SK-N-MC (cell line): ENCODE measurements around the gene LRRC53.

Source experiments
- DNase-seq: peaks from one replicate; pipeline ENCODE4 v3.0.0-alpha.2; 2011; ENCODE audit warnings: low read depth, low spot score
- H3K27ac ChIP-seq: fragments of 200-600 bp; sonication (generic); 2 replicates; pipeline ENCODE4 v1.5.1; 2016; ENCODE audit warnings: mixed run types
- H3K36me3 ChIP-seq: fragments of 200-600 bp; sonication (generic); 2 replicates; pipeline ENCODE4 v1.6.1; 2017; ENCODE audit warnings: antibody characterized with exemption, low read length, mixed read lengths; ENCODE audit not compliant: insufficient read depth
- H3K4me3 ChIP-seq: fragments of 200-600 bp; sonication (generic); 2 replicates; pipeline ENCODE4 v1.5.1; 2016
- H3K9ac ChIP-seq: fragments of 200-600 bp; sonication (generic); 2 replicates; pipeline ENCODE4 v1.8.0; 2017; ENCODE audit warnings: mixed run types, mixed read lengths; ENCODE audit not compliant: insufficient read length
- H3K9me3 ChIP-seq: fragments of 200-600 bp; sonication (generic); 2 replicates; pipeline ENCODE4 v1.6.1; 2017; ENCODE audit warnings: low read depth, mild to moderate bottlenecking, antibody characterized with exemption, low read length, moderate library complexity, mixed read lengths
- EZH2 ChIP-seq: fragments of 200-600 bp; sonication (generic); IDR thresholded peaks from one replicate; pipeline ENCODE4 v1.6.1; 2017; ENCODE audit warnings: antibody characterized with exemption
- FOXP2 ChIP-seq: optimal IDR thresholded peaks from 2 replicates; pipeline ENCODE3; 2011; ENCODE audit warnings: mild to moderate bottlenecking, moderate library complexity; ENCODE audit not compliant: insufficient read depth; ENCODE audit errors: extremely low read length, control extremely low read depth
- POLR2AphosphoS5 ChIP-seq: IDR thresholded peaks from 2 replicates; pipeline ENCODE4 v1.6.1; 2012; ENCODE audit warnings: mild to moderate bottlenecking, low read depth, low read length, borderline replicate concordance

The LRRC53 gene

DNA sequence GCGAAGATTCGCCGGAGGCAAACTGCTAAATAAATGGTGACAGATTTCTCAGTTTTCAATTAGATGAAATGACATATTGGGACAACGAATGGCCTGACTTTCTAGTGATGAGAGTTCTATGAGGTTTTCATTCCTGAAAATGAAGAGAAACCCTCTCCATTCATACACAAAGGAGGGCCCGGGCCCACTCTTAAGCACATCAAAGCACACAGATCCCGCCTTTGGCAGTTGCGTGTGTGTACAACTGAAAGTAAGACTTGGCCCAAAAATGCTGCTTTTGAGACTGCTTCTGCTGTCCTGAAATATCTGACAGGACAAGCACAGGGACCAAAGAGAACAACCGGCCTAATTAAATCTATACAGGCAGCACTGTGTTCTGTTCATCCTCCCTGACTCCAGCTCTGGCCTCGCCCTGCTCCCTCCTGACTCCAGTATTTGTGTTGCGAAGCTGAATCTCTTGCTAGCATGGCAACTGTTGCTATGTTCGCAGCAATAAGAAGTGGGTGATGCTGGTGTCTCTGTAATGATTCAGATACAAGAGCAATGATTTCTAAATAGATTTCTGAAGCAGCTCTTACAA, 7.4 kb downstream of the LRRC53 start:
- Histone ChIP-seq H3K36me3 (no peaks in the 10 kb centered on the region), H3K4me3 (no peak overlapping the region), H3K9me3 (no peaks in the 10 kb centered on the region), H3K9ac (no peak overlapping the region), H3K27ac (no peak overlapping the region)
- DNase-seq, result no peak
- TF ChIP-seq FOXP2, result no peak

DNA sequence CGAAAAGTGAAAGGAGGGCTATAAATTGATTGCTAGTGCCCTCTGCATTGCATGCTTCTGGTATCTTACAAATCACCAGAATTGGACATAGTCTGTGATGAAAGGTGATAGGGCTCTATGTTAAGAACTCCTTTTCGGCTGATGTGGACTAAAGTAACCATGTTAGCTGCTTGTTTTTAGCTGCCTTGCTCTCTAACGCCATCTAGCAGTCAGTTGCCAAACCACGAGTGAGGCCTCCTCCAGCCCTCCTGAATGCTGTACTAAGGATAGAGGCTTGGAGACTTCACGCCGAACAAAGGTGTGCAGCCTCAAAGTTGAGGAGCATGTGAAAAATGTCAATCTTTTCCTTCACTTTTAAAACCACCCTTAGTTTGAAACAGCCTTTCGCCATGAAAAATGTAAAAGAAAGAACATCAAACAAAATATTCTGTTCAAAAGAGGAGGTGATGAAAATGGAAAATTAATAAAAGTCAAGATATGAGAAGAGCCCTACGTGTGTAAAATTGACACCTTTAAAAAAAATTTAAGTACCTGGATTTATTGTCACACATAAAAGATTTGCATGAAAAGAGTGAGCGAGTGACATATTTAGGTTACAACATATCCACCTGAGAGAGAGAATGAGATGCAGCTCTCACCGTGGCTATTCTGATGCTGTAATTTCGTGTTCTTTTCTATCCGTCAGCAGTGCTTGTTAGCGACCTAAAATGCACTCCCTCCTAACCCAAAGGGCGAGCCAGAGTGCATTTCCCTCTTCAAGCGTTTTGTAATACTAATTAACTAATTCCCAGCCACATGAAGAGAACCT, 8.1 kb downstream of the LRRC53 start:
- TF ChIP-seq EZH2 (no peak), FOXP2 (no peak), POLR2AphosphoS5 (no peak)

DNA sequence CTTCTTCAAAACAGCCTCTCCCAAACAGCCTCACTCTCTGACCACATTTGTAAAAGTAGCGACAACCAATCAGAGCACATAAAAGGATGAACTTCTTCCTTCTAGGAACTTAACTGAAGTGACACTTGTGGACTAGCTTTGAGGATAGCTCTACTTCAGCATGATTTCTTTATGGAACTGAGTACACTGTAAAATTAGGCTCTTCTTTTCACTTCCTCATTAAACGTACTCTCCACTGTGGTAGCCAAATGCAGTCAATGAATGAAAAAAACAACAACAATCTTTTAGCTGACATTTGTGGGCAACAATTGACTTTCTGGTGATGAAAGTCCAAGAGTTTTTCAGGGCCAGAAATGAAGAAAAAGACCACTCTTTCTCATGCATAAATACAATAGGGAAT, 9.6 kb downstream of the LRRC53 start:
- Histone ChIP-seq H3K9ac (no peak overlapping the region), H3K9me3 (no peaks in the 10 kb centered on the region), H3K36me3 (no peaks in the 10 kb centered on the region), H3K4me3 (no peak overlapping the region), H3K27ac (no peak overlapping the region)
- TF ChIP-seq FOXP2 (no peak), POLR2AphosphoS5 (no peak), EZH2 (no peak)
- DNase-seq, result no peak

More for the DNA sequence above, 8.1 kb downstream of the LRRC53 start:
- Histone ChIP-seq H3K36me3 (no peaks in the 10 kb centered on the region), H3K4me3 (no peak overlapping the region; the same call in 1 of the 2 replicates), H3K9ac (no peak overlapping the region), H3K27ac (no peak overlapping the region), H3K9me3 (no peaks in the 10 kb centered on the region)
- DNase-seq, result peak; percentile 39

DNA sequence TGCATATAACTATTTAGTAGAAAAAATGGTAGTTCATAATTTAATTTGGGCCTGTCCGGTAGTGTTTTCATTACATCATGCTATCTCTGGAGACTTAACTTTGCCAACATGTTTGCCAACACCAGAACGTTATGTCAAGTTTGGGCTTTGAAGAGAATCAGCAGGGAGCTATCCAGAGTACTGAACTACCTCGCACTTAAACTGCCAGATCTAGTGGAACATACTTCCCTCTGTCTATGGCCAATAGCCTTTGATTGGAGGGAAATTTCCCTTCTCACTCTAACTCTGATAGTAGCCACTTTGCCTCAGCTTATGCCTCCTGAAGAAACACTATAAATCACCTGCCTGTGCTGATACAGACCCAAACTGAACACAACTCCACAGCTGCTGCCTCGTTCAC, 10.0 kb downstream of the LRRC53 start:
- no peak overlapping the region for H3K27ac ChIP-seq
- DNase-seq, result peak; percentile 40
- TF ChIP-seq POLR2AphosphoS5, result no peak
- H3K9ac ChIP-seq, result no peak overlapping the region
- no peak overlapping the region for H3K4me3 ChIP-seq
- H3K36me3 ChIP-seq, result no peaks in the 10 kb centered on the region
- H3K9me3 ChIP-seq, result no peaks in the 10 kb centered on the region

DNA sequence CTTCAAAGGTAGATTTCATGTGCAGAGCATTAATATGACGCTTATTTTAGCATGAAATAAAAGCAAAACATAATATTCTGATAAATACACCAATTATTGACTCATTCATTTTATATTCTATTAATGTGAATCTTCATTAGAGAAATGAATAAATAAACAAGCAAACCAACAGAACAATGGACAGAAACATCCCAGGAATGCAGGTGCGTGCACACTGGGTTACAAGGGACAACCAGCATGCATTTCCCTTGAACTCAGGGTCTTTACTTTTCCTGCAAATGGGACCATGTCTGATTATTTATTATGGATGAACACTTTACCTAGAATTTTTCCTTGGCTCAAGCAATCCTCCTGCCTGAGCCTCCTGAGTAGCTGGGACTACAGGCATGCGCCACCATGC, 13.5 kb downstream of the LRRC53 start:
- Histone ChIP-seq H3K27ac (no peak overlapping the region), H3K9me3 (no peaks in the 10 kb centered on the region), H3K9ac (no peak overlapping the region), H3K36me3 (no peaks in the 10 kb centered on the region), H3K4me3 (no peak overlapping the region)
- TF ChIP-seq POLR2AphosphoS5 (no peak), FOXP2 (no peak), EZH2 (no peak)
- DNase-seq, result no peak

DNA sequence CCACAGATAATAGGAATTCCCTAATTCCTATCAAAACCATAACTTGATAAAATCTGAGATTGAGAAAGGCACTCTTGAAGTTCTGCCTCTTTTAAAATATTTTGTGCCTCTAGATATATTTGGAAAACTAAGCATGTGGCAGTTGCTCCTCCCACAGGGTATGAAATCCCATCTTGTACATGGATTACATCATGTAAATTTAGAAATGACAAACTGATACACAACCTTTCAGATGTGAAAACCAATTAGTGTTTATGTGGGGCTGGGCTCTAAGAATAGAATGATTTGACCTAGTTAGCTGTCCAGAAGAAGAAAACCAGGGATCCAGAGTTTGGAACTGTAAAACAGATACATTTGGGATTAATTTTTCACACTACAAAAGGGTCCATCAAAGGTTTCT, 15.7 kb downstream of the LRRC53 start:
- Histone ChIP-seq H3K9ac (no peak overlapping the region), H3K4me3 (no peak overlapping the region), H3K9me3 (no peaks in the 10 kb centered on the region), H3K27ac (no peak overlapping the region), H3K36me3 (no peaks in the 10 kb centered on the region)
- no peak for DNase-seq
- TF ChIP-seq FOXP2 (no peak), EZH2 (no peak), POLR2AphosphoS5 (no peak)

DNA sequence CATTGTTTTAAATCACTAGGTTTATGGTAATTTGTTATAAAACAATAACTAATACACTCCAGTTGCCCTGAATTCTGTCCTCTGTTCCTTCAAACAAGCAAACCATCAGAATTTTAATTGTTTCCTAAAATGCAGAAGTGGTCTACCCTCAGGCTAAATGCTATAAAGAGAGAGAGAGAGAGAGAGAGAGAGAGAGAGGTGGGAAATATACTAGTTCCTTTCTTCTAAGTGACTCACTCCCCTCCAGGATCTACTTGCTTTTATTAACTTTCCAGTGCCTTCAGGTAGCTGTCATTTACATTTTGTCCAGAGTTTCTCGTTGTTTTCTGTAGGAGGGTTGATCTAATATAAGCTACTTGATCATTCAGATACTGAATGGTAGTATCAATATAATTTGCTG, 26.4 kb downstream of the LRRC53 start:
- no peak overlapping the region for H3K9ac ChIP-seq
- DNase-seq, result no peak
- TF ChIP-seq POLR2AphosphoS5 (no peak), FOXP2 (no peak), EZH2 (no peak)

DNA sequence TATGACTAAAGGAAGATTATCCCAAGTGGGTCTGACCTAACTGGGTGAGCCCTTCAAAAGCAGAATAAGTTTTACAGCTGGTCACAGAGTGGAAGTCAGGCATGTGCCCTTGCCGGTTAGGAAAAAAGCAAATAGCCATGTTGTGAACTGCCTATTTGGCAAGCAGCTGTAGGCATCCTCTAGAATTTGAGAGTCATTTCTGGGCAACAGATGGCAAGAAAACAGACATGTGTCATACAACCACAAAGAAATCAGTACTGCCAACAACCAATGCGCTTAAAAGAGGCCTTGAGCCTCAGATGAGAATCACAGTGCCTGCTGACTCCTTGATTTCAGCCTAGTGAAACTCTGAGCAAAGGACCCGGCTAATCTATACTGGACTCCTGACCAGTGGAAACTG, 26.8 kb downstream of the LRRC53 start:
- no peaks in the 10 kb centered on the region for H3K36me3 ChIP-seq
- DNase-seq, result no peak
- H3K4me3 ChIP-seq, result no peak overlapping the region
- H3K27ac ChIP-seq, result no peak overlapping the region
- no peak overlapping the region for H3K9ac ChIP-seq
- no peaks in the 10 kb centered on the region for H3K9me3 ChIP-seq
- TF ChIP-seq FOXP2 (no peak), EZH2 (no peak), POLR2AphosphoS5 (no peak)

More for the DNA sequence above, 26.4 kb downstream of the LRRC53 start:
- Histone ChIP-seq H3K9me3 (no peaks in the 10 kb centered on the region), H3K27ac (no peak overlapping the region), H3K4me3 (no peak overlapping the region), H3K36me3 (no peaks in the 10 kb centered on the region)

DNA sequence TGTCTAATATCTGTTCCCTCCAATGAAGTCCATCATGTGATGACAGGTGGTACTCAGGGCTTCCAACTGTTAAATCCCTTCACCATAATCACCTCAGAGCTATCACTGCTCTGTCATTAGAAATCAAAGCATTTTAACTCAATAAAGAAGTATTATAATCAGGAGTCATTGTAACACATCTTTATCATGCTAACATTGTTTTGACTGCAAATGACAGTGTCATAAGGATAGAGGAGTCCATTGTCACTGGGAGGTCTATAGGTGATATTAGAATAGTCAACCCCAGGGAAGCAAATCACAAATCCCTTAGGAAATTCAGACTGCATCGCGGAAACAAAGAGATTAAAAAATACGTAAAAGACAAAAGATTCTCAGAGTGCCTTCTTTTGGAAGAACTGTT, 30.8 kb downstream of the LRRC53 start:
- Histone ChIP-seq H3K9me3 (no peaks in the 10 kb centered on the region), H3K9ac (no peak overlapping the region), H3K36me3 (no peaks in the 10 kb centered on the region), H3K4me3 (no peak overlapping the region), H3K27ac (no peak overlapping the region)
- TF ChIP-seq FOXP2 (no peak), POLR2AphosphoS5 (no peak), EZH2 (no peak)
- DNase-seq, result no peak
